ENCODE data around the gene KIAA0232.

Gene KIAA0232

GRCh38 chr4:6760865-6761264, 21.7 kb upstream of the KIAA0232 start:
- no peak for FAIRE-seq
- no peak for DNase-seq (ENCODE audit: insufficient read length)
- TF ChIP-seq POLR2AphosphoS5 (IDR thresholded peaks at IDR 0.05; ENCODE audit: low read depth, low read length) (no peak), POLR2A (IDR thresholded peaks at IDR 0.05; ENCODE audit: low read depth, low read length) (no peak), TAF1 (IDR thresholded peaks at IDR 0.05; ENCODE audit: borderline replicate concordance, low read depth, low read length) (no peak)

DNA sequence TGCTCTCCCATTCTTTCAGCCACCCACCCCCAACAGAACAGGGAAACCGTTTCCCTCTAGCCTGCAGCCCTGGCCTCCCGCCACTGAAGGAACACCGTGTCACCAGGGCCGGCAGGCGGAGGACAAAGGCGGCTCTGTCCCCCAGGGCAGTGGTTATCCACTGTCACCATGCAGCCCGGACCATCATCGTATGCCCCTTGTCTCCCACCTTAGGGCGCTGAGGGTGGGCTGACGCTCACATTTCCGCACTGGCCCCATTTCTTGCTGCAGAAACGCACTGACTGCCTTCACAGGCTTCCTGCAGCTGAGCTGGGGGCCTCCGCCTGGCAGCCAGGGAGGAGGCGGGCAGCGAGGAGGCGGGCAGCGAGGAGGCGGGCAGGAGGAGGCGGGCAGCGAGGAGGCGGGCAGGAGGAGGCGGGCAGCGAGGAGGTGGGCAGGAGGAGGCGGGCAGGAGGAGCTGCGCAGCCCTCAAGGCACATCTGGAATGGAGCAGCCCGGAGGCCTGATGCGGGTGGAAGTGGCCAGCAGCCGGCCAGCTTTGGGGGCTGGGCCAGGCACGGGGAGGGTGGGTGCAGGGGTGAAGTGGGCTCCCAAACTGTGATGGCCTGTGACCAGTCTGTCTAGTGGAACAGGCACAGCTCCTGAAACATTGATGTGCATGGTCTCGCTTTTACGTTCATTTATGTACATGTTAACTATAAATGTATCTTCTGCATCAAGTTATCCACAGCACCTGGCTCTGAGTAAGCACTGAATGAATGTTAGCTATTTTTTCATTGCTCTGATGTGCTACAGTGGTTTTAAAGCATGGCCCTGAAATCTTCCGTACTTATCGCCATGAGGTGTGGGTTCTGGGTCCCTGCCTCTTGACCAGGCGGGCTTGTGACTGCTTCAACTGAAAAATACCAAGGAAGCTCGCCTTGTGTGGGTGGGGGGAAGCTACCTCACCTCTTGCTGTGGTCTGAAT, 20.6 kb upstream of the KIAA0232 start:
- no peak for DNase-seq (ENCODE audit: insufficient read length)

DNA sequence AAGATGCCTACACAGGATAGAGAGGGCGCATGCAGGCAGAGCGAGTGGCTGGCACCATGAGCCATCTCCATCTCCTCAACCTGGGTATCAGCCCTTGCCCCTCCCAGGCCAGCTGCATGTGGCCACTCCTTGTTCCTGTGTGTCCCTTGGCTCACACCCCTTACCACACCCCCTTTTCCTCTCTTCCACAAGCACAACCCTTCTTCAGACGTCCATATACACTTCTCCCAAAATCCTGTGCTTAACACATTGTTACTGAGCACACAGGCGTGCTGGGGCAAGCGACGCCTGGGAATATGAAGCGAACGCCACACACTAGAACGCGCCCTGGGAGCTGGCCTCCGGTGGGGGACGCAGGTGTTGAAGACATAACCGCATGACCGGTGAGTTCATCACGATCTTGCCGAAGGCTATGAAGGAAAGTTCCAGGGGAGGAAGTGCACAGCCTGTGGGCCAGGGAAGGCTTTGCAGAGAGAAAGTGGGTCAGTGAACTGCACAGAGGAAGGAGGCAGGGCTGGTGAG, 19.1 kb upstream of the KIAA0232 start:
- FAIRE-seq (no peak), DNase-seq (ENCODE audit: insufficient read length) (no peak)
- TF ChIP-seq TAF1 (IDR thresholded peaks at IDR 0.05; ENCODE audit: borderline replicate concordance, low read depth, low read length) (no peak), POLR2AphosphoS5 (IDR thresholded peaks at IDR 0.05; ENCODE audit: low read depth, low read length) (no peak), POLR2A (IDR thresholded peaks at IDR 0.05; ENCODE audit: low read depth, low read length) (no peak)

More for the DNA sequence above, 20.6 kb upstream of the KIAA0232 start:
- FAIRE-seq, result no peak
- TF ChIP-seq POLR2A (IDR thresholded peaks at IDR 0.05; ENCODE audit: low read depth, low read length), result no peak
- TF ChIP-seq TAF1 (IDR thresholded peaks at IDR 0.05; ENCODE audit: borderline replicate concordance, low read depth, low read length), result no peak
- TF ChIP-seq POLR2AphosphoS5 (IDR thresholded peaks at IDR 0.05; ENCODE audit: low read depth, low read length), result no peak

DNA sequence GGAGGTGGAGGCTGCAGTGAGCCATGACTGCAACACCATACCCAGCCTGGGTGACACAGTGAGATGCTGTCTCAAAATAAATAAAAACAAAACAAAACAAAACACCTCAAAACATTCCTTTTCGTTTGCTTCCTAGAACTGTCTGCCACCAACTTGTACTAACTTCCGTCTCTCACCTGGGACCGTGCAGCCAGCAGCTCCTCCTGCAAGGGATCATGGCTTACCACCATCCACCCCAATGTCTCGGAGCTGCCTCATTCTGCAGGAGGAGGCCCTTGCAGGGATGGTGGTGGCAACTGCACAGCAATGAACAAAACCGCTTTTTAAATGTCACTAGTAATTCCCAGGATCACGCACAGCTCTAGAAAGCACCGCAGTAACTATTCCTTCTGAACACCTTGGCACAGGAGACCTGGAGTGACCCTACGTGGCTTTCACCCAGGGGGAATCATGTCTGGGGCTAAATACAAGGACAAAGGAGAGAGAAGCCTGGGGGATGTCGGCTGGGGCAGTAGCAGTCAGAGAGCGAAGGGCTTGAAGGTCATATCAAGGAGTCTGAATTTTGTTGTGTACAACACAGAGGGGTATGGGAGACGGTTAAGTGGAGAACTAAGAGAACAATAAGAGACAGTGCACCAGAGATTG, 17.4 kb upstream of the KIAA0232 start:
- no peak for FAIRE-seq
- DNase-seq (ENCODE audit: insufficient read length), result no peak
- no peak for TF ChIP-seq POLR2AphosphoS5 (IDR thresholded peaks at IDR 0.05; ENCODE audit: low read depth, low read length)

- FAIRE-seq (no peak), DNase-seq (ENCODE audit: insufficient read length) (no peak)
- TF ChIP-seq POLR2A (IDR thresholded peaks at IDR 0.05; ENCODE audit: low read depth, low read length), result no peak
Observed at GRCh38 chr4:6765703-6766102, 16.8 kb upstream of the KIAA0232 start.

DNA sequence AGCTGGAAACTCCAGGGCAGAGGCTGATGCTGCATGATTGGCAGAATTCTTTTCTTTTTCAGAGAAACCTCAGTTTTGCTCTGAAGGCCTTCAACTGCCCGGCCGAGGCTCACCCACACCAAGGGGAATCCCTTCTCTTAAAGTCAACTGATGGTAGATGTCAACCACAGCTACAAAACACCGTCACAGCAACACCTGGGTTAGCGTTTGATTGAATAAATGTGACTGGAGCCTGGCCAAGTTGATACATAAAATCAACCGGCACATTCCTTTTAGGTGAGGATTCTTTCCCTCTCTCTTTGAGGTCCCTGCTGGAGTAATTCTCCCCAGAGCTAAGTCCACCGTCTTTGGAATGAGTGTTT, 15.2 kb upstream of the KIAA0232 start:
- no peak for FAIRE-seq
- TF ChIP-seq POLR2AphosphoS5 (IDR thresholded peaks at IDR 0.05; ENCODE audit: low read depth, low read length) (no peak), POLR2A (IDR thresholded peaks at IDR 0.05; ENCODE audit: low read depth, low read length) (no peak), TAF1 (IDR thresholded peaks at IDR 0.05; ENCODE audit: borderline replicate concordance, low read depth, low read length) (no peak)
- no peak for DNase-seq (ENCODE audit: insufficient read length)

DNA sequence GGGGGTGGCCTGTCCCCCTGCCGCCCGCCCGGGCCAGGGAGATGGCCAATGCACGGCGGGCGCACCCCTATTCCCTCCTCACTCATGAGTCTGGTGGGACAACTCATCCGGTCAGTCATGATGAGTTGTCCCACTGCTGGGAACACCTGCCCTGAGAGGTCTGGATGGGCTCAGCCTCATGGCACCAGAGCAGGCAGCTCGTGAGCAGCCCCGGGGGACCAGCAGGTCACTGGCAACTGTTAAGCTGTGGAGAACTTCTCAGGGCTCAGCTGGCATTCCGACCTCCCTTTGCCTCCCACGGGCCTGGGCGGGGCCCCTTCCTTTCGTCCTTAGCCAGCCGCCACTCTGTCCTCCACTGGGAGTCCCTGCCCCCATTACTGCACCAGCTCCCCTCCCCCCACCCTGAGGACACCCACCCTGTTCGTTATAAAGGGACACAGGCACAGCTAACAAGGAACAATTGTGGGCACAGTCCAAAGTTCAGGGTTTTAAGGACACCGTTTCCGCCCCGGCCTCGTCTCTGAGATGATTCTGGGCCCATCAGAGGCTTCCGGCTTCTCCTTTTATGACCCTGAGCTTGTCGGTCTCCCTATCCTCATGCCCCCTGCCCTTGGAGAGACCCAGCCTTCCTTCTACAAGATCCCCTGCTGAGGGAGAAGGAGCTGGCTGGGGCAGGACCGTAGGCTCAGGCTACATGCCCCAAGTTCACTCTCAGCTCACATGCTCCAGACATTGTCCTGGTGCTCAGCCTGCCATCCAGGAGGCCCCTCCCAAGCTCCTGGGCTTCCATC, 14.6 kb upstream of the KIAA0232 start:
- no peak for TF ChIP-seq TAF1 (IDR thresholded peaks at IDR 0.05; ENCODE audit: borderline replicate concordance, low read depth, low read length)
- no peak for TF ChIP-seq POLR2AphosphoS5 (IDR thresholded peaks at IDR 0.05; ENCODE audit: low read depth, low read length)
- no peak for TF ChIP-seq POLR2A (IDR thresholded peaks at IDR 0.05; ENCODE audit: low read depth, low read length)
- DNase-seq (ENCODE audit: insufficient read length) (no peak), FAIRE-seq (no peak)

DNA sequence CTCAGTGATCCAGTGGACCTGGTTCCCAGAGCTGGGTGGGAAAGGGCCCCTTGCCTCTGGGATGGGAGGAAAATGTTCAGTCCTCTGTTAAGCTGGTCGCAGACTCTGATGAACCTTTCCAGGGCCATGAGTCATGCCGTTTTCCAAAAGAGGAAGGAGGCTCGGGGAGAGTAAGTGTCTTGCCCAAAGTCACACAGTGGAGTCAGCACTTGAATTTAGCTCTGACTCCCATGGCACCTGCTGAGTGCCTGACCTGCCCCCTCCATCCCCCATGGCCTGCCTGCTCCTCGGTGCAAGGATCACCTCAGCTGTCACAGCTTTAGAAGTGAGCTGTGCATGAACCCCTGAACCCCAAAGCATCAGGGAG, 14.0 kb upstream of the KIAA0232 start:
- DNase-seq (ENCODE audit: insufficient read length) (no peak), FAIRE-seq (no peak)
- TF ChIP-seq POLR2AphosphoS5 (IDR thresholded peaks at IDR 0.05; ENCODE audit: low read depth, low read length), result no peak
- TF ChIP-seq POLR2A (IDR thresholded peaks at IDR 0.05; ENCODE audit: low read depth, low read length), result no peak
- no peak for TF ChIP-seq TAF1 (IDR thresholded peaks at IDR 0.05; ENCODE audit: borderline replicate concordance, low read depth, low read length)

DNA sequence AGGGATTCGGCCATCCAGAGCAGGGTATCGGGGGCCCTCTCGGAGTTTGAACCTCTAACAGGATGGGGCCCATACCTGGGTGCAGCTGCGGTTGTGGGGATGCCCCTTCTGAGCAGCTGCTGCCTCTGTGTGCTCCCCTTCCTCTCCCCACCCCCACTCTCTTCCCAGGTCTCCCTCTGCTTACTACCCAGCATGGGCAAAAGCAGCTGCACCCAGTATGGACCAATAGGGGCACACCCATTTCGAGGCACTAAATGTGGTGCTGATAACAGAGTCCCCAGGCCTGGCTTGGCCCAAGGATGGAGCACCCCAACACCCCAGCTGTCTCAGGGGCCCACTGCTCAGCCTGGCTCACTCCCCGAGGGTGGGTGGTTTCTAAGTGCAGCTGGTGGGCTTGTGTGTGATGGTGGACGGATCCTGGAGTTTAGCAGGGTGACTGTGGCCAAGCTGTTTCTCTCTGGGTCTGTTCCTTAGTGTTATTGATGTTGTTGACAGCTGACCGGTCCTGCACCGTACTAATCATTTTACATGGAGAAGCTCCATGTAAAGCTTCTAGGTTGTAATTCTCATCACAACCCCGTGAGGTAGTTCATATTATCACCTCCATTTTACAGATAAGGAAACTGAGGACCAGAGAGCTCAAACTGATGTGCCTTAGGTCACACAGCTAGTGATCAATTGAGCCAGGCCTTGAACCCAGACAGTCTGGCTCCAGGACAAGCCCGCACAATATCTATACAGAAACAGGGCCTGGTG, 13.1 kb upstream of the KIAA0232 start:
- TF ChIP-seq TAF1 (IDR thresholded peaks at IDR 0.05; ENCODE audit: borderline replicate concordance, low read depth, low read length), result no peak
- no peak for TF ChIP-seq POLR2AphosphoS5 (IDR thresholded peaks at IDR 0.05; ENCODE audit: low read depth, low read length)
- no peak for TF ChIP-seq POLR2A (IDR thresholded peaks at IDR 0.05; ENCODE audit: low read depth, low read length)
- DNase-seq (ENCODE audit: insufficient read length), result no peak
- no peak for FAIRE-seq

DNA sequence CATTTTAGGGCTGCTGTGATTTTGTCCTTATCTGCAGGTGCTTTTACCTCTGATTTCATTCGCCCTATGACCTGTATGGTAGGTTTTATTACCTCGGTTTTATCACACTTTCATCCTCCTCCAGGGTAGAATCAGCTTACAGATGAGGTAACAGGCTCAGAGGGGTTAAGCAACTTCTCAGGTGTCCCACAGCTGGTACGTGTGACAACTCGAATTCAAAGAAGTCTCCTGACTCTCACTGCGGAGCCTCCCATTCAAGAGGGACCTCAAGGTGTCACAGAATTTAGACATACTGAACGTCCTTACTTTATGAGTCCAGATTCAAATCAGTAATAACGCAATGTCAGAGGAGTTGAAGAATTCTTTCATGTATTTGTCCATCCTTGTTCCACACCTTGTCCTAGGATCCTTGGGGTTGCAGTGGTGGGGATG, 12.5 kb upstream of the KIAA0232 start:
- FAIRE-seq (no peak), DNase-seq (ENCODE audit: insufficient read length) (no peak)
- no peak for TF ChIP-seq POLR2AphosphoS5 (IDR thresholded peaks at IDR 0.05; ENCODE audit: low read depth, low read length)
- TF ChIP-seq TAF1 (IDR thresholded peaks at IDR 0.05; ENCODE audit: borderline replicate concordance, low read depth, low read length), result no peak
- no peak for TF ChIP-seq POLR2A (IDR thresholded peaks at IDR 0.05; ENCODE audit: low read depth, low read length)
